Neural cell (in vitro differentiated cells): ENCODE data around the gene ESYT3. TPM values are rescaled to one million over a fixed set of nuclear protein-coding genes. Genes with fewer than 3 reads are reported as not detected.

Experiments used
- H2AFZ ChIP-seq: fragments of 200-600, 300-800 bp; sonication (generic), shearing (Covaris generic); 2 replicates; pipeline ENCODE4 v1.6.0; 2014; ENCODE audit warnings: low read depth, mild to moderate bottlenecking, antibody characterized with exemption, low read length, moderate library complexity
- H3F3A ChIP-seq: fragments of 200-600 bp; shearing (Covaris generic); 2 replicates; pipeline ENCODE4 v1.6.1; 2016; ENCODE audit warnings: mild to moderate bottlenecking, moderate library complexity, mixed read lengths, antibody characterized with exemption, low read length; ENCODE audit not compliant: insufficient read depth, poor library complexity, severe bottlenecking
- H3K27ac ChIP-seq: fragments of 200-600, 300-800 bp; sonication (generic), shearing (Covaris generic); 2 replicates; pipeline ENCODE4 v1.5.1; 2014; ENCODE audit warnings: mild to moderate bottlenecking, low read length, moderate library complexity
- H3K27me3 ChIP-seq: fragments of 300-800, 200-600 bp; sonication (generic), shearing (Covaris generic); 2 replicates; pipeline ENCODE4 v1.6.0; 2014; ENCODE audit warnings: mild to moderate bottlenecking, low read depth, low read length, moderate library complexity; ENCODE audit not compliant: insufficient read depth
- H3K36me3 ChIP-seq: fragments of 300-800, 200-600 bp; sonication (generic), shearing (Covaris generic); 2 replicates; pipeline ENCODE4 v1.5.1; 2014; ENCODE audit warnings: mild to moderate bottlenecking, antibody characterized with exemption, low read length, moderate library complexity; ENCODE audit not compliant: insufficient read depth
- H3K4me2 ChIP-seq: fragments of 300-800, 200-600 bp; sonication (generic), shearing (Covaris generic); 2 replicates; pipeline ENCODE4 v1.6.0; 2014; ENCODE audit warnings: mild to moderate bottlenecking, low read length
- H3K4me3 ChIP-seq: fragments of 300-800, 200-600 bp; sonication (generic), shearing (Covaris generic); 2 replicates; pipeline ENCODE4 v1.5.1; 2014; ENCODE audit warnings: mild to moderate bottlenecking, low read length, moderate library complexity
- H3K79me2 ChIP-seq: fragments of 200-600 bp; shearing (Covaris generic); replicated peaks from 2 replicates; pipeline ENCODE4 v1.6.0; 2014; ENCODE audit warnings: mild to moderate bottlenecking, low read length, moderate library complexity; ENCODE audit not compliant: insufficient read depth
- H3K9ac ChIP-seq: fragments of 300-800, 200-600 bp; sonication (generic), shearing (Covaris generic); 2 replicates; pipeline ENCODE4 v1.6.1; 2016; ENCODE audit warnings: mild to moderate bottlenecking, low read length, mixed read lengths
- H3K9me2 ChIP-seq: fragments of 200-600 bp; shearing (Covaris generic); 2 replicates; pipeline ENCODE4 v1.6.1; 2016; ENCODE audit warnings: mild to moderate bottlenecking, low read length, mixed read lengths; ENCODE audit not compliant: insufficient read depth
- H3K9me3 ChIP-seq: fragments of 200-600, 300-800 bp; sonication (generic), shearing (Covaris generic); 2 replicates; pipeline ENCODE4 v1.6.1; 2016; ENCODE audit warnings: mild to moderate bottlenecking, mixed run types, low read length, moderate library complexity, mixed read lengths
- H4K20me1 ChIP-seq: fragments of 200-600 bp; shearing (Covaris generic); 2 replicates; pipeline ENCODE4 v1.6.1; 2016; ENCODE audit warnings: mild to moderate bottlenecking, mixed run types; ENCODE audit not compliant: insufficient read depth
- CTCF ChIP-seq: fragments of 450-650 bp; IDR thresholded peaks from 2 replicates; pipeline ENCODE4 v1.5.1; 2014; ENCODE audit warnings: antibody characterized with exemption, mild to moderate bottlenecking, moderate library complexity; ENCODE audit not compliant: poor library complexity, severe bottlenecking
- EP300 ChIP-seq: fragments of 450-650 bp; conservative IDR thresholded peaks from 2 replicates; pipeline ENCODE4 v1.6.1; 2014; ENCODE audit warnings: antibody characterized with exemption, mild to moderate bottlenecking, moderate library complexity; ENCODE audit not compliant: poor library complexity, severe bottlenecking
- EZH2 ChIP-seq: fragments of 200-600, 300-800 bp; shearing (Covaris generic), sonication (generic); IDR thresholded peaks from 2 replicates; pipeline ENCODE4 v1.6.1; 2014; ENCODE audit warnings: antibody characterized with exemption, low read length, borderline replicate concordance, mild to moderate bottlenecking; ENCODE audit not compliant: insufficient read depth, poor library complexity, severe bottlenecking
- MXI1 ChIP-seq: fragments of 450-650 bp; conservative IDR thresholded peaks from 2 replicates; pipeline ENCODE4 v1.6.1; 2014; ENCODE audit warnings: antibody characterized with exemption, mild to moderate bottlenecking; ENCODE audit not compliant: poor library complexity, severe bottlenecking
- POLR2AphosphoS5 ChIP-seq: IDR thresholded peaks from 2 replicates; pipeline ENCODE4 v1.6.1; 2012
- RAD21 ChIP-seq: fragments of 450-650 bp; conservative IDR thresholded peaks from 2 replicates; pipeline ENCODE4 v1.6.1; 2014; ENCODE audit warnings: antibody characterized with exemption, mild to moderate bottlenecking, moderate library complexity
- REST ChIP-seq: IDR thresholded peaks from 2 replicates; pipeline ENCODE4 v1.6.1; 2012; ENCODE audit warnings: borderline replicate concordance
- SMC3 ChIP-seq: fragments of 450-650 bp; conservative IDR thresholded peaks from 2 replicates; pipeline ENCODE4 v1.6.1; 2014; ENCODE audit warnings: antibody characterized with exemption, mild to moderate bottlenecking, moderate library complexity; ENCODE audit not compliant: poor library complexity
- TAF1 ChIP-seq: IDR thresholded peaks from 2 replicates; pipeline ENCODE4 v1.6.1; 2012; ENCODE audit warnings: low read depth
- polyA plus RNA-seq: library from polyadenylated mRNA; depleted of rRNA; stranded (reverse); fragments of >200 nt; gene quantifications from 2 replicates; pipeline ENCODE4 v1.2.3, GENCODE V29; 2014

ESYT3 gene
- polyA plus RNA-seq, 1 donor from 2014 or later: 0.33 TPM

- no peak for TF ChIP-seq EZH2
- no peak overlapping the region for H3K27ac ChIP-seq
- no peaks in the 10 kb centered on the region for H3K9me2 ChIP-seq
- no peaks in the 10 kb centered on the region for H3K36me3 ChIP-seq
- H3K27me3 ChIP-seq: no peaks in the 10 kb centered on the region
- H3F3A ChIP-seq: no peaks in the 10 kb centered on the region
- H3K4me2 ChIP-seq: no peak overlapping the region
- H4K20me1 ChIP-seq: no peaks in the 10 kb centered on the region
- H3K4me3 ChIP-seq: no peak overlapping the region
- no peak overlapping the region for H2AFZ ChIP-seq
- no peak overlapping the region for H3K9ac ChIP-seq
- no peaks in the 10 kb centered on the region for H3K79me2 ChIP-seq
- H3K9me3 ChIP-seq: no peaks in the 10 kb centered on the region
Measured at GRCh38 chr3:138442433-138442832, 8.0 kb downstream of the ESYT3 start.

- no peak overlapping the region for H3K9ac ChIP-seq
- H3K9me2 ChIP-seq: no peaks in the 10 kb centered on the region
- no peak overlapping the region for H3K4me3 ChIP-seq
- no peaks in the 10 kb centered on the region for H3K79me2 ChIP-seq
- no peaks in the 10 kb centered on the region for H3K9me3 ChIP-seq
- no peaks in the 10 kb centered on the region for H4K20me1 ChIP-seq
- no peak overlapping the region for H3K4me2 ChIP-seq
- H3K27me3 ChIP-seq: no peaks in the 10 kb centered on the region
- no peaks in the 10 kb centered on the region for H3F3A ChIP-seq
- TF ChIP-seq POLR2AphosphoS5: no peak
- TF ChIP-seq SMC3: no peak
- TF ChIP-seq TAF1: no peak
- no peak for TF ChIP-seq RAD21
- no peak for TF ChIP-seq EP300
- TF ChIP-seq MXI1: no peak
- no peak for TF ChIP-seq REST
- no peak for TF ChIP-seq CTCF
- no peak for TF ChIP-seq EZH2
- no peaks in the 10 kb centered on the region for H3K36me3 ChIP-seq
- no peak overlapping the region for H2AFZ ChIP-seq
- H3K27ac ChIP-seq: no peak overlapping the region
Measured at GRCh38 chr3:138443091-138443490, 8.7 kb downstream of the ESYT3 start.
